Suprapubic skin (tissue), 4 donors: ENCODE measurements around the gene LY6G6F.

Experiments
- CTCF ChIP-seq, 2 donors: fragments of 200-600 bp in 1 of 2; fragments of 450-650 bp in 1 of 2; sonication (generic) in 1 of 2; IDR thresholded peaks; one replicate each; pipeline ENCODE4 v1.5.1; 2016 to 2019; ENCODE audit warnings: antibody characterized with exemption in 2 of 2, mild to moderate bottlenecking in 1 of 2, moderate library complexity in 1 of 2
- EP300 ChIP-seq: sonication (generic); formaldehyde crosslinking; IDR thresholded peaks from one replicate; pipeline ENCODE4 v1.6.1; 2017; ENCODE audit warnings: antibody characterized with exemption
- POLR2A ChIP-seq, 2 donors: fragments of 450-650 bp; IDR thresholded peaks; one replicate each; pipeline ENCODE4 v1.6.1; 2017; ENCODE audit warnings: antibody characterized with exemption in 2 of 2, mild to moderate bottlenecking in 2 of 2, moderate library complexity in 2 of 2
- POLR2AphosphoS5 ChIP-seq, 3 donors: sonication (generic); formaldehyde crosslinking; IDR thresholded peaks; one replicate each; pipeline ENCODE4 v1.6.1; 2017; ENCODE audit warnings: antibody characterized with exemption in 3 of 3

GRCh38 chr6:31663961-31664789 lies 42.5 kb upstream of the LY6G6F start:
- TF ChIP-seq CTCF (IDR thresholded peaks at IDR 0.05) (no peak), EP300 (no peak), POLR2AphosphoS5 (IDR thresholded peaks at IDR 0.05) (no peak), POLR2A (IDR thresholded peaks at IDR 0.05) (no peak)
